ENCODE measurements around the gene EBF3.

EBF3 gene

GRCh38 chr10:129917936-129918335, 46.1 kb downstream of the EBF3 start:
- Histone ChIP-seq H3K79me2 (ENCODE audit: insufficient read depth, low read depth) (no peaks in the 10 kb centered on the region), H3K27me3 (ENCODE audit: insufficient read depth, low read depth) (no peaks in the 10 kb centered on the region), H3K9ac (no peak overlapping the region), H3K4me3 (IDR thresholded peaks at IDR 0.05; ENCODE audit: insufficient read depth, low read depth, low read length) (no peak overlapping the region), H3K36me3 (ENCODE audit: insufficient read depth) (no peaks in the 10 kb centered on the region), H3K27ac (no peak overlapping the region), H3K4me1 (ENCODE audit: low read depth, poor library complexity, severe bottlenecking) (no peaks in the 10 kb centered on the region), H2AFZ (ENCODE audit: low read depth) (no peak overlapping the region), H3K4me2 (no peak overlapping the region), H4K20me1 (ENCODE audit: insufficient read depth) (no peaks in the 10 kb centered on the region)
- TF ChIP-seq, protein P1, sequence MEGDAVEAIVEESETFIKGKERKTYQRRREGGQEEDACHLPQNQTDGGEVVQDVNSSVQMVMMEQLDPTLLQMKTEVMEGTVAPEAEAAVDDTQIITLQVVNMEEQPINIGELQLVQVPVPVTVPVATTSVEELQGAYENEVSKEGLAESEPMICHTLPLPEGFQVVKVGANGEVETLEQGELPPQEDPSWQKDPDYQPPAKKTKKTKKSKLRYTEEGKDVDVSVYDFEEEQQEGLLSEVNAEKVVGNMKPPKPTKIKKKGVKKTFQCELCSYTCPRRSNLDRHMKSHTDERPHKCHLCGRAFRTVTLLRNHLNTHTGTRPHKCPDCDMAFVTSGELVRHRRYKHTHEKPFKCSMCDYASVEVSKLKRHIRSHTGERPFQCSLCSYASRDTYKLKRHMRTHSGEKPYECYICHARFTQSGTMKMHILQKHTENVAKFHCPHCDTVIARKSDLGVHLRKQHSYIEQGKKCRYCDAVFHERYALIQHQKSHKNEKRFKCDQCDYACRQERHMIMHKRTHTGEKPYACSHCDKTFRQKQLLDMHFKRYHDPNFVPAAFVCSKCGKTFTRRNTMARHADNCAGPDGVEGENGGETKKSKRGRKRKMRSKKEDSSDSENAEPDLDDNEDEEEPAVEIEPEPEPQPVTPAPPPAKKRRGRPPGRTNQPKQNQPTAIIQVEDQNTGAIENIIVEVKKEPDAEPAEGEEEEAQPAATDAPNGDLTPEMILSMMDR (conservative IDR thresholded peaks at IDR 0.05; ENCODE audit: low read depth, low read length), result no peak

- H3K4me2 ChIP-seq, result no peak overlapping the region
- TF ChIP-seq, protein P1 (conservative IDR thresholded peaks at IDR 0.05; ENCODE audit: low read depth, low read length), result no peak
- H3K79me2 ChIP-seq (ENCODE audit: insufficient read depth, low read depth), result no peaks in the 10 kb centered on the region
- no peaks in the 10 kb centered on the region for H3K27me3 ChIP-seq (ENCODE audit: insufficient read depth, low read depth)
- H3K4me1 ChIP-seq (ENCODE audit: low read depth, poor library complexity, severe bottlenecking), result no peaks in the 10 kb centered on the region
- no peak overlapping the region for H2AFZ ChIP-seq (ENCODE audit: low read depth)
- no peak overlapping the region for H3K9ac ChIP-seq
- H3K4me3 ChIP-seq (IDR thresholded peaks at IDR 0.05; ENCODE audit: insufficient read depth, low read depth, low read length), result no peak overlapping the region
- H3K27ac ChIP-seq, result no peak overlapping the region
- H3K36me3 ChIP-seq (ENCODE audit: insufficient read depth), result no peaks in the 10 kb centered on the region
- H4K20me1 ChIP-seq (ENCODE audit: insufficient read depth), result no peaks in the 10 kb centered on the region
Observed at GRCh38 chr10:129916506-129916995, 47.5 kb downstream of the EBF3 start.

DNA sequence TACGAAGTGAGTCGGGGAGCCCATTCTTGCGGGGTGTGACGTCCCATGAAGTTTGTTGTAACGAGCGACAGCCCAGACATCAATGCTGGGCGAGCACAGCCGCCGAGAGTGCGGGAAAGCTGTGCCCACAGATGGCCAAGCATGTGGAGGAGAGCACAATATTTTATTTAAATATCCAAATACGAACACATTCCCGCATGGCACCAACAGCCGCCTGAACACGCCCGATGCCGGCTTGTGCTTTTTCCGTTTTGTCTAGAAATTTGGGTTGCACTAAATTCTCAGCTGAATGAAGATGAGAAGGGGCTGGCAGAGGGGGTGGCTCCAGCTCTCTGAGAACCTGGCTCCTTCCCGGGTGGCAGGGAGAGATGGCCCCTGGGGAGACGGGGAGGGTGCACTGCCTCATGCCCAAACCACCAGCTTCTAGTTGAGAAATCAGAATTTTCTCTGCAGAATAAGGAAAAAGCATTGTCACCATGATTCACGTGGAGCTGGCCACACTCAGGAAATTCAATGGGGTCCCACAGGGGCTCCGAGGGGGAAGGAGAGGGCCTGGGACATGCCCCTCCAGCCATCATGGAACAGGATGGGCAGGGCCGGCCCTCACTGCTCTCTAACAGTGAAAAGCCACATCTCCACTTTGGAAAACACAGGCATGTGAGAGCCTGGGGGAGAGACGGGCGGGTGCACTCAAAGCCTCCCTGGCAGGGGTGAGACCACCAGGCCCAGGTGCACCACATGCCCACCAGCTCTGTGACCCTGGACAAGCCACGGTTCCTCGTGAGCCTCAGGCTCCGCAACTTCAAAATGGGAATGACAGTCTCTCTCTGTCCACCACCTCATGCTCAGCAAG, 48.3 kb downstream of the EBF3 start:
- Histone ChIP-seq H3K4me1 (ENCODE audit: low read depth, poor library complexity, severe bottlenecking) (no peaks in the 10 kb centered on the region), H4K20me1 (ENCODE audit: insufficient read depth) (no peaks in the 10 kb centered on the region), H3K4me2 (no peak overlapping the region), H3K79me2 (ENCODE audit: insufficient read depth, low read depth) (no peaks in the 10 kb centered on the region), H2AFZ (ENCODE audit: low read depth) (no peak overlapping the region), H3K4me3 (IDR thresholded peaks at IDR 0.05; ENCODE audit: insufficient read depth, low read depth, low read length) (no peak overlapping the region), H3K9ac (no peak overlapping the region), H3K27ac (no peak overlapping the region), H3K27me3 (ENCODE audit: insufficient read depth, low read depth) (no peaks in the 10 kb centered on the region), H3K36me3 (ENCODE audit: insufficient read depth) (no peaks in the 10 kb centered on the region)
- TF ChIP-seq, protein P1 (conservative IDR thresholded peaks at IDR 0.05; ENCODE audit: low read depth, low read length), result no peak

- no peaks in the 10 kb centered on the region for H3K79me2 ChIP-seq (ENCODE audit: insufficient read depth, low read depth)
- H3K4me3 ChIP-seq (IDR thresholded peaks at IDR 0.05; ENCODE audit: insufficient read depth, low read depth, low read length), result no peak overlapping the region
Observed at GRCh38 chr10:129914960-129915359, 49.1 kb downstream of the EBF3 start.

More at GRCh38 chr10:129914960-129915359, 49.1 kb downstream of the EBF3 start:
- Histone ChIP-seq H3K4me2 (no peak overlapping the region), H3K27ac (no peak overlapping the region), H3K27me3 (ENCODE audit: insufficient read depth, low read depth) (no peaks in the 10 kb centered on the region), H3K4me1 (ENCODE audit: low read depth, poor library complexity, severe bottlenecking) (no peaks in the 10 kb centered on the region), H3K36me3 (ENCODE audit: insufficient read depth) (no peaks in the 10 kb centered on the region), H3K9ac (no peak overlapping the region), H4K20me1 (ENCODE audit: insufficient read depth) (no peaks in the 10 kb centered on the region), H2AFZ (ENCODE audit: low read depth) (no peak overlapping the region)
- TF ChIP-seq, protein P1 (conservative IDR thresholded peaks at IDR 0.05; ENCODE audit: low read depth, low read length), result no peak

All from KMS-11 (cell line).